K562 (cell line): Measurements from ENCODE around the gene FBXL22. TPM values are rescaled to one million over a fixed set of nuclear protein-coding genes. Genes with fewer than 3 reads are reported as not detected.

ENCODE experiments used
- ARHGAP35 ChIP-seq: fragments of 450-650 bp; IDR thresholded peaks from 2 replicates; pipeline ENCODE4 v1.6.1; 2018; ENCODE audit not compliant: partially characterized antibody
- CEBPZ ChIP-seq: fragments of 150-350 bp; IDR thresholded peaks from 2 replicates; pipeline ENCODE4 v1.6.1; 2014; ENCODE audit warnings: low read depth, mild to moderate bottlenecking, low read length, borderline replicate concordance
- HNRNPH1 ChIP-seq: fragments of 200-400 bp; formaldehyde crosslinking; optimal IDR thresholded peaks from 2 replicates; pipeline ENCODE3; 2017; ENCODE audit warnings: low read depth, mild to moderate bottlenecking, low read length, moderate library complexity
- MGA ChIP-seq: fragments of 450-650 bp; IDR thresholded peaks from 2 replicates; pipeline ENCODE4 v1.6.1; 2016; ENCODE audit warnings: mild to moderate bottlenecking, moderate library complexity
- PHF8 ChIP-seq: fragments of 200-600 bp; sonication (generic); IDR thresholded peaks from 2 replicates; pipeline ENCODE4 v1.6.1; 2012; ENCODE audit warnings: mixed run types, mild to moderate bottlenecking, inconsistent platforms, low read length, moderate library complexity, borderline replicate concordance
- POLR2G ChIP-seq: fragments of 200-400 bp; formaldehyde crosslinking; IDR thresholded peaks from 2 replicates; pipeline ENCODE4 v1.6.1; 2017; ENCODE audit warnings: low read depth, mild to moderate bottlenecking, antibody characterized with exemption, low read length, moderate library complexity
- RFX7 ChIP-seq: fragments of 250-450 bp; sonication (Bioruptor Pico); IDR thresholded peaks from 2 replicates; pipeline ENCODE4 v1.5.1; 2021; ENCODE audit warnings: mild to moderate bottlenecking
- RNF2 ChIP-seq: sonication (generic); IDR thresholded peaks from 2 replicates; pipeline ENCODE4 v1.6.1; 2016
- ZNF592 ChIP-seq: fragments of 450-650 bp; IDR thresholded peaks from 2 replicates; pipeline ENCODE4 v1.6.1; 2017; ENCODE audit warnings: antibody characterized with exemption, mild to moderate bottlenecking
- polyA plus RNA-seq, 8 experiments: library from polyadenylated mRNA; depleted of rRNA in 4 of 8; stranded (reverse) in 5 of 8; unstranded in 3 of 8; fragments of >200 nt; fragmentation: Nextera tagmentation in 2 of 8; fragmentation: Illumina TruSeq in 1 of 8; extraction: Ambion mirVana in 2 of 8; extraction: Trizol in 1 of 8; gene quantifications; 2 replicates each; pipeline versions ENCODE4 v1.2.1 to v1.2.3, GENCODE V29; 2011 to 2014; ENCODE audit warnings: inconsistent platforms in 1 of 8, missing spikeins in 1 of 8
- total RNA-seq, 7 experiments: library from RNA; depleted of rRNA in 6 of 7; stranded (reverse); fragments of >200 nt in 6 of 7; fragmentation: Illumina TruSeq in 2 of 7; extraction: Trizol in 2 of 7; gene quantifications; 2 replicates each; pipeline versions ENCODE4 v1.2.1 to v1.2.3, GENCODE V29; 2011 to 2021; ENCODE audit warnings: low replicate concordance in 1 of 7

The FBXL22 gene
- total and polyA plus RNA-seq, 9 of the 15 experiments (the other 6 are each of a cell fraction or from before 2014, with no cell fraction given): not detected

- peak; percentile 31; the same call in 1 of the 2 replicates for TF ChIP-seq MGA
- TF ChIP-seq CEBPZ: no peak
- TF ChIP-seq ARHGAP35: no peak
- peak; percentile 79 for TF ChIP-seq ZNF592
- TF ChIP-seq RFX7: no peak
- TF ChIP-seq HNRNPH1: no peak
- no peak for TF ChIP-seq POLR2G
- no peak for TF ChIP-seq PHF8
- TF ChIP-seq RNF2: no peak
Observed at GRCh38 chr15:63573533-63573932, 23.7 kb upstream of the FBXL22 start (continued).
